Loucy (cell line): ENCODE data around the gene KPNA1.

Experiments used
- CTCF ChIP-seq: fragments of 200-600 bp; sonication (generic); conservative IDR thresholded peaks from 2 replicates; pipeline ENCODE4 v1.5.1; 2014; ENCODE audit warnings: mild to moderate bottlenecking, antibody characterized with exemption, low read length
- EZH2phosphoT487 ChIP-seq: fragments of 200-600 bp; IDR thresholded peaks from 2 replicates; pipeline ENCODE4 v1.6.1; 2018; ENCODE audit warnings: antibody characterized with exemption, mild to moderate bottlenecking, moderate library complexity, borderline replicate concordance

DNA sequence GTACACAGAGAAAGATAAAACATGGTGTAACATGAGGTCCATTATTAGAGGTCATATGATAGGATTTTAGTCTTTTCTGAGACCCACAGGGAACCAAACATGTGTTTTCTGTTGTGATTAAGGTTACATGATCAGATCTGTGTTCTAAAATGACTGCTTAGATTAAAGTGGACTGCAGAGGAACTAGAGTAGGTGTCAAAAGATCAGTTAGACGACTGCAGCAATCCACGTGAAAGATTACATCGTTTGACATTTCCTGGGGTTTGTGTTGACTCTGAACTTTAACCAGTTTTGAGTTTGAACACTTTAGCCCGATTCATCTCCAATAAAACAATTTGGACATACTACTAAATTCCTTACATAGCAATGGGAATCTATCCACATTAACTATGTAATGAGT lies 136.8 kb downstream of the KPNA1 start:
- TF ChIP-seq CTCF (no peak), EZH2phosphoT487 (no peak)
